ENCODE data around the gene CAGE1.
"Not testable (repeated sequence)": the region's sequence is repeated elsewhere in the genome, so short reads cannot be mapped to it uniquely, and the experiment has no call there.

- not testable (repeated sequence) for TF ChIP-seq CTCF (IDR thresholded peaks at IDR 0.05; ENCODE audit: low read length); EZH2 (IDR thresholded peaks at IDR 0.05; ENCODE audit: borderline replicate concordance, low read length)
Measured at GRCh38 chr6:7351916-7352315, 37.6 kb downstream of the CAGE1 start.

Data from OCI-LY1 (cell line).